NCI-H226 (cell line): ENCODE measurements around the gene MAT2B.

ENCODE experiments used
- DNase-seq: peaks from one replicate; pipeline ENCODE4 v3.0.0-alpha.2; 2015

MAT2B gene

DNA sequence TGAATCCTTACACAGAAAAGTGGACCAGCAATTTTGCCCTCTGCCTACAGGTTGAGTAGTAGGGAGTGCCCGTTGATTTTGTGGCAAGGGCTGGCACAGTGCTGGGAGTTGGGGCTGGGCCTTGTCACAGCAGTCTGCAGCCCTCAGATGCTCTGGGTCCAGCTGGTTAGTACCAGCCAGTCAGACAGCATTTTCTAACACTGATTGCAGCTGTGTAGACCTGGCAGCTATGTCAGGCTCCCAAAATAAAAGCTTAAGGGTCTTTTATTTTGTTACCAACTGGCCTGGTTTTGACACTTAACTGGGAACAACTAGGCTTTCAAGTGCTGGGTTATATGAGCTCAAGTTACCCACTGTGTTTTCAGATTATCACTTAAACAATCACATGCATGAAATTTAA lies 57.7 kb downstream of the MAT2B start:
- DNase-seq = no peak

DNA sequence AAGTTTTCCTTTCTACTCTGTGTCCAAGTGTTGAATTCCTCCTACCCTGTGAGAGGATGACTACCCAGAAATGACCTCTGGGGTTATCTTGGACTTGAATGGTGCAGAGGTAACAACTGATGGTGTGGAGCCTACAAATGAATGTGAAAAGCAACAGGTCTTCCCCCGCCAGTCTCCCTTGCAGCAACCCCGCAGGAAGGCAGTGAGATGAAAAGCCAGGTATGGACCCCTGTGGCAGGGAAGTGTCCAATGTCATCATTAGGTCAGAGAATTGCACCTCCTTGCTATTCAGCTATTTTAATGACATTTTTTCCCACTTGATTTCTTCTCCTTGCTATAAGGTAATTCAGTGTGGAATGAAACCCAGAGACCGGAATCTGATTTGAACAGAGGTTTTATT lies 58.5 kb downstream of the MAT2B start:
- DNase-seq = no peak

DNA sequence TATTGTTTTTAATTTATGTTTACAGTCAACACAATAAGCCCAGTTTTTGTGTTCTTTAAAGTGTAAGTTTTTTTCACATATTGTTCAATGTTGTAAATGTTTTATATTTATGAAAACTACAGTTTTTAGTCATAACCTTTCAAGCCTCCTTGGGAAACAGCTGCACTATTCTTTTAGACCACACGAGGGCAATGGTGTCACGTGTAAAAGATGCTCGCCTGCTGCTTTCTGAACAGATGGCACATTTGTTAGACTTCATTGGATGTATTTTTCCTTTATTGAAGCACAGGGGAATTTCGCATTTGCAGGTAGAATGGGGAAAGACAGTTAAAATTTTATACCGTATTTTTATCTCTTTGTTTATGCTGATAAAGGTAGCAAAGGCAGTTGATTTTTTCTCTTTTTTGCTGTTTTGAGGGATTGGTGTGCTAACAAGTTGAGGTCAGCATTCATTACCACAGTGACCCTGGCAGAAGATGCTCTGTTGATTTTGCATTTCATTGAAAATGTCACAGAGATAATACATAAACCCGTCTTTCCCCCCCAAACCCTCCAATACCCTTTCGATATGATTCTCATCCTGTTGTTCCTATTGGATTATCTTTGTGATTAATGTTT lies 59.0 kb downstream of the MAT2B start:
- peak; percentile 31 for DNase-seq

GRCh38 chr5:163565492-163565891 lies 60.1 kb downstream of the MAT2B start:
- no peak for DNase-seq

- DNase-seq = no peak
Measured at GRCh38 chr5:163565931-163566608, 60.7 kb downstream of the MAT2B start.

DNA sequence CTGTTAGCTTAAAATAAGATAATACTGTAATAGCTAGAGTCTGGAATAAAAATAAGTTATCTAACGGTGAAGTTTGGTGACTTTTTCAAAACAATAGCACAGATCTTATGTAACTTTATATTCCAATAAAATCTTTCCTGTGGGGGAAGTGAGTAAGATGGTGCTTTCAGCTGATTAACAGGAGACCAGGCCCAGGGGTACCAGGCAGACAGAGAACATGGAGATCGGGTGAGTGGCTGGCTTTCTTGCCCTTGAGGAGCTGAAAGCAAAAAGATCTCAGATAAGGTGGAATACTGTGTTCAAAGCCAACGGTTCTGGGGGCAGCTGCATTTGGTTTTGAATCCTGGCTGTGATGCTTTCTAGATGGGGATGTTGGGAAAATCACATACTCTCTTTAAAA lies 61.3 kb downstream of the MAT2B start:
- no peak for DNase-seq

- DNase-seq = no peak
Measured at GRCh38 chr5:163567811-163568210, 62.4 kb downstream of the MAT2B start.
